KMS-11 (cell line): ENCODE measurements around the gene CHPF.

Experiments
- H2AFZ ChIP-seq: fragments of 200-600 bp; sonication (generic); 2 replicates; pipeline ENCODE4 v1.6.1; 2016; ENCODE audit warnings: antibody characterized with exemption, mixed run types, low read depth
- H3K27ac ChIP-seq: fragments of 200-600 bp; sonication (generic); 2 replicates; pipeline ENCODE4 v1.6.1; 2016; ENCODE audit warnings: mild to moderate bottlenecking, mixed run types
- H3K27me3 ChIP-seq: fragments of 200-600 bp; sonication (generic); 2 replicates; pipeline ENCODE4 v1.6.1; 2017; ENCODE audit warnings: mild to moderate bottlenecking, low read depth, mixed run types, moderate library complexity; ENCODE audit not compliant: insufficient read depth
- H3K36me3 ChIP-seq: fragments of 200-600 bp; sonication (generic); 2 replicates; pipeline ENCODE4 v1.6.1; 2017; ENCODE audit warnings: mild to moderate bottlenecking, mixed run types; ENCODE audit not compliant: insufficient read depth
- H3K4me1 ChIP-seq: fragments of 200-600 bp; sonication (generic); 2 replicates; pipeline ENCODE4 v1.6.1; 2016; ENCODE audit warnings: mild to moderate bottlenecking, low read depth, mixed run types; ENCODE audit not compliant: poor library complexity, severe bottlenecking
- H3K4me2 ChIP-seq: fragments of 200-600 bp; sonication (generic); 2 replicates; pipeline ENCODE4 v1.7.0; 2016; ENCODE audit warnings: mild to moderate bottlenecking, mixed run types
- H3K4me3 ChIP-seq: fragments of 200-600 bp; sonication (generic); IDR thresholded peaks from 2 replicates; pipeline ENCODE4 v1.6.1; 2017; ENCODE audit warnings: low read depth, low read length, mixed read lengths; ENCODE audit not compliant: insufficient read depth
- H3K79me2 ChIP-seq: fragments of 200-600 bp; sonication (generic); 2 replicates; pipeline ENCODE4 v1.6.1; 2016; ENCODE audit warnings: low read depth, mixed run types; ENCODE audit not compliant: insufficient read depth
- H3K9ac ChIP-seq: fragments of 200-600 bp; sonication (generic); 2 replicates; pipeline ENCODE4 v1.6.1; 2016; ENCODE audit warnings: mild to moderate bottlenecking, mixed run types
- H4K20me1 ChIP-seq: fragments of 200-600 bp; sonication (generic); 2 replicates; pipeline ENCODE4 v1.6.1; 2016; ENCODE audit warnings: mild to moderate bottlenecking, mixed run types; ENCODE audit not compliant: insufficient read depth
- TF ChIP-seq, protein P1 (sequence below): fragments of 200-600 bp; sonication (generic); conservative IDR thresholded peaks from 2 replicates; pipeline ENCODE4 v1.6.1; 2017; ENCODE audit warnings: low read depth, mild to moderate bottlenecking, antibody characterized with exemption, low read length, moderate library complexity, mixed read lengths

Gene CHPF

DNA sequence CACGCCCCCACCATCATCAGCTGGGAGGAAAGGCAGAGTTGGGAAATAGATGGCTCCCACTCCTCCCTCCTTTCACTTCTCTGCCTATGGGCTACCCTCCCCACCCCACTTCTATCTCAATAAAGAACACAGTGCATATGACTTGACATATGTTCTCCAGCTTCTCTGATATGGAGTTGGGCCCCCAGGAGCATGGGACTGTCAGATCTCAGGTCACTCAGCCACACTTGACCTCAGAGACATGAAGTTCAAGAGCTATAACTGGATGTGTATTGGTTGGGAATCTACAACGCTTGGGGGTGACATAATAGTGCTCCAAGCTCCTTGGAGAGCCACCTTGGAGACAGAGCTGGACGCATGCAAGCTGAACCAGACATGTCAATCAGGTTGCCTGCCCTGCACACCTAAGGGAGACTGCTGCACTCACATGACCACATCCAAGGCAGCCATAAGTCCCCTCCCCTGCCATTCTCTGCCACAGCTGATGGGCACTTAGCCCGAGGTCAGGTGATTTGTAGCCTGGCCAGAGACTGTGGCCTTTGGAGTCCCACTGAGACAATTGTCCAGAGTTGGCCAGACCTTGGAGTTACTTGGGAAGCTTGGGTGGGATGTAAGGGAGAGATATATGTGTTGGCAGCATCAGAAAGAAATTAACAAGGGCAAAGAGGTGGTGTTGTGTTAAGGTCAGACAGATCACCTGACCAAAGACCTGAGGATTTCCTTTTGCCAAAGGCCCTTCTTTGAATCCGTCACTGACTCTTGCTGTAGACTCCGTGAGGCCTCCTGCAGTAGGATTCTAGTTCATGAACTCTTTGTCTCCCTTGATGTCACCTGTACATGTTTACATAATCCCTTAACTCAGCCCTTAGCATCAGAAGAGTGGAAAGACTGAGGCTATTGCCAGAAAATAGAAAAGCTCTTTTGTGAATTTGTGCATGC, 32.2 kb upstream of the CHPF start:
- Histone ChIP-seq H3K27ac (no peak overlapping the region), H3K36me3 (no peaks in the 10 kb centered on the region), H3K79me2 (no peaks in the 10 kb centered on the region), H3K27me3 (peaks cover 27% of the 10 kb centered on the region), H3K4me3 (no peak overlapping the region), H3K9ac (no peak overlapping the region), H4K20me1 (no peaks in the 10 kb centered on the region), H2AFZ (no peak overlapping the region), H3K4me2 (no peak overlapping the region), H3K4me1 (no peaks in the 10 kb centered on the region)
- TF ChIP-seq, protein P1, sequence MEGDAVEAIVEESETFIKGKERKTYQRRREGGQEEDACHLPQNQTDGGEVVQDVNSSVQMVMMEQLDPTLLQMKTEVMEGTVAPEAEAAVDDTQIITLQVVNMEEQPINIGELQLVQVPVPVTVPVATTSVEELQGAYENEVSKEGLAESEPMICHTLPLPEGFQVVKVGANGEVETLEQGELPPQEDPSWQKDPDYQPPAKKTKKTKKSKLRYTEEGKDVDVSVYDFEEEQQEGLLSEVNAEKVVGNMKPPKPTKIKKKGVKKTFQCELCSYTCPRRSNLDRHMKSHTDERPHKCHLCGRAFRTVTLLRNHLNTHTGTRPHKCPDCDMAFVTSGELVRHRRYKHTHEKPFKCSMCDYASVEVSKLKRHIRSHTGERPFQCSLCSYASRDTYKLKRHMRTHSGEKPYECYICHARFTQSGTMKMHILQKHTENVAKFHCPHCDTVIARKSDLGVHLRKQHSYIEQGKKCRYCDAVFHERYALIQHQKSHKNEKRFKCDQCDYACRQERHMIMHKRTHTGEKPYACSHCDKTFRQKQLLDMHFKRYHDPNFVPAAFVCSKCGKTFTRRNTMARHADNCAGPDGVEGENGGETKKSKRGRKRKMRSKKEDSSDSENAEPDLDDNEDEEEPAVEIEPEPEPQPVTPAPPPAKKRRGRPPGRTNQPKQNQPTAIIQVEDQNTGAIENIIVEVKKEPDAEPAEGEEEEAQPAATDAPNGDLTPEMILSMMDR = no peak

- TF ChIP-seq, protein P1 = no peak
- Histone ChIP-seq H3K4me1 (no peaks in the 10 kb centered on the region), H3K9ac (no peak overlapping the region)
These were observed 31.1 kb upstream of the CHPF start for GRCh38 chr2:219574484-219575311.

DNA sequence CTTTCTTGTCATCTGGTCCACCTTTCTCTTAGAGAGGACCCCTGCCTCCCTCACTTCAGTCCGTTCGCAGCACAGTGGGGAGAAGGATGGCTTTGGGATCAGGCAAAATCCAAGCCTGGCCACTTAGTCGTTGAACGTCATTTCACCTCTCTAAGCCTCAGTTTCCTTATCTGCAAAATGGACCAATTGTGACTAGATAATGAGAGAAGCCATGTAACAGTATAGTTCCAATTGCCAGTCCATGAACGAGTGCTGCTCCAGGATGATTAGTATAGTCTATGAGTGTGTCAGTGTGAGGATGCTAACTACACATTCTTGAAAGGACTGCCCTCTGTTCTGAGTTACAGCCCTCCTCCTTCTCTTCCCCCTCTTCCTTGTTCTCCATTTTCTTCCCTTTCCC, 29.6 kb upstream of the CHPF start:
- H3K36me3 ChIP-seq = no peaks in the 10 kb centered on the region
- no peak overlapping the region for H3K27ac ChIP-seq
- H3K79me2 ChIP-seq = no peaks in the 10 kb centered on the region
- TF ChIP-seq, protein P1 = no peak
- peaks cover 43% of the 10 kb centered on the region for H3K27me3 ChIP-seq
- no peak overlapping the region for H2AFZ ChIP-seq
- no peak overlapping the region for H3K4me3 ChIP-seq
- H3K4me2 ChIP-seq = no peak overlapping the region
- no peaks in the 10 kb centered on the region for H3K4me1 ChIP-seq
- H4K20me1 ChIP-seq = no peaks in the 10 kb centered on the region
- no peak overlapping the region for H3K9ac ChIP-seq

More at GRCh38 chr2:219574484-219575311, 31.1 kb upstream of the CHPF start:
- H3K4me3 ChIP-seq = no peak overlapping the region
- no peaks in the 10 kb centered on the region for H3K36me3 ChIP-seq
- H3K27ac ChIP-seq = no peak overlapping the region
- no peak overlapping the region for H2AFZ ChIP-seq
- no peaks in the 10 kb centered on the region for H3K79me2 ChIP-seq
- H3K27me3 ChIP-seq = peaks cover 28% of the 10 kb centered on the region
- no peak overlapping the region for H3K4me2 ChIP-seq
- no peaks in the 10 kb centered on the region for H4K20me1 ChIP-seq

DNA sequence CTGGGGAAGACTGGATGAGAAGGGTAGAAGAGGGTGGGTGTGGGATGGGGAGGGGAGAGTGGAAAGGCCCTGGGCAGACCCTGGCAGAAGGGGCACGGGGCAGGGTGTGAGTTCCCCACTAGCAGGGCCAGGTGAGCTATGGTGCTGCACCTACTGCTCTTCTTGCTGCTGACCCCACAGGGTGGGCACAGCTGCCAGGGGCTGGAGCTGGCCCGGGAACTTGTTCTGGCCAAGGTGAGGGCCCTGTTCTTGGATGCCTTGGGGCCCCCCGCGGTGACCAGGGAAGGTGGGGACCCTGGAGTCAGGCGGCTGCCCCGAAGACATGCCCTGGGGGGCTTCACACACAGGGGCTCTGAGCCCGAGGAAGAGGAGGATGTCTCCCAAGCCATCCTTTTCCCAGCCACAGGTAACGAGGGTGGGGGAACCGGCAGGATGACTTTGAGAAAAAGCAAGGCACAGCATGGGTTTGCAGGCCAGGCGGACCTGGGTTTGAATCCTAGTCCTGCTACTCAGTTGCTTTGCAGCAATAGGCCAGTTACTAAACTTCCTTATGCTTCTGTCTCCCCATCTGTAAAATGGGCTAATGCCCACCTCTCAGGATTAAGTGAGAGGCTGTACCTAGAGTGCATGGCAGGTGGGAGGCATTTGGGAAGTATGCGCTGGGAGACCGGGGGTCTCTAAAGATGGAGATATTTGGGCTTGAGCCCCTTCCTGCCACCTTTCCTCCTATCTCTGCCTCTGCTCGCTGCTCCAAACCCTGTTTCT, 28.8 kb upstream of the CHPF start, which contains the start of gene INHA:
Gene INHA, plus strand, starts transcription at position 74 of the 765 bp plus-strand sequence. Its CDS starts 65 bp downstream, at position 139.
- no peak within 1 kb of the TSS for H3K4me2 ChIP-seq
- TF ChIP-seq, protein P1 = no peak
- no peak within 1 kb of the TSS for H3K4me3 ChIP-seq
- no peaks in the 10 kb centered on the region for H3K79me2 ChIP-seq
- H4K20me1 ChIP-seq = no peaks in the 10 kb centered on the region
- no peak within 1 kb of the TSS for H3K9ac ChIP-seq
- no peaks in the 10 kb centered on the region for H3K4me1 ChIP-seq
- H3K36me3 ChIP-seq = no peaks in the 10 kb centered on the region
- no peak within 1 kb of the TSS for H2AFZ ChIP-seq
- H3K27ac ChIP-seq = no peak within 1 kb of the TSS
- H3K27me3 ChIP-seq = peaks cover 50% of the 10 kb centered on the region
